OCI-LY7 (cell line): ENCODE results near the gene ORC3.

ENCODE experiments used
- CTCF ChIP-seq: fragments of 200-600 bp; sonication (generic); conservative IDR thresholded peaks from 2 replicates; pipeline ENCODE4 v1.5.1; 2014; ENCODE audit warnings: mild to moderate bottlenecking, antibody characterized with exemption, low read length, moderate library complexity, mixed read lengths
- EZH2phosphoT487 ChIP-seq: fragments of 200-600 bp; sonication (generic); IDR thresholded peaks from 2 replicates; pipeline ENCODE4 v1.6.1; 2018; ENCODE audit warnings: low read depth, borderline replicate concordance, mild to moderate bottlenecking, mixed run types, antibody characterized with exemption, low read length, moderate library complexity, mixed read lengths

DNA sequence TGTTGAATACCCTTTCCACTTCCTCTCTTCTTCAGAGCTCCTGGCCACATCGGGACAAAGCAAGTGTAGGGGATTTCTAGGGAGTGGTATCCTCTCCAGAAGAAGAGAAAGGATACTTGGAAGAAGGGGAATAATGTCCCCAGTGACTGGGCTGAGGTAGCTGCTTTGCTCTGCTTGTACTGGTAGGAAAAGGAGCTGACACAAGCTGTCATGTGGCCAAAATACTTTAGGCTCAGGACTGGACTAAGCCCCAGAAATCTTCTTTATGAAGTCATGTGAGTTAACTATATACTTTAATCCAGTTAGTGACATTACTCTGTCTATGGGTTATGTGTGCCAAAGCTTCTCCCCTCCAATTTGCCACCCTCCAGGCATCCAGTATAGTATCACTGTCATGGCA, 71.6 kb downstream of the ORC3 start:
- TF ChIP-seq CTCF, result no peak
- TF ChIP-seq EZH2phosphoT487, result no peak
